ENCODE data around the gene F7. TPM values are rescaled to one million over a fixed set of nuclear protein-coding genes. Genes with fewer than 3 reads are reported as not detected.

Gene F7
- total and polyA plus RNA-seq, 2 of the 4 experiments (the other 2 are of a cell fraction): under 0.01 to 0.07 TPM

GRCh38 chr13:113117911-113118260 lies 12.3 kb downstream of the F7 start:
- Histone ChIP-seq H3K56ac (ENCODE audit: extremely low read depth, insufficient read depth, low read length) (no peak overlapping the region), H3K4me2 (ENCODE audit: low read depth, low read length) (no peak overlapping the region), H2AK5ac (ENCODE audit: low read depth, low read length) (no peak overlapping the region), H4K20me1 (ENCODE audit: insufficient read depth, low read length) (no peaks in the 10 kb centered on the region), H3K9me3 (ENCODE audit: control insufficient read depth, insufficient read depth, low read length) (no peaks in the 10 kb centered on the region; the same call in 1 of the 2 replicates), H2BK15ac (ENCODE audit: low read depth, low read length) (no peak overlapping the region), H2AK9ac (replicated peaks; ENCODE audit: low read depth, low read length, poor library complexity) (no peak overlapping the region), H3K4ac (ENCODE audit: low read depth, low read length) (no peak overlapping the region), H3K4me1 (ENCODE audit: control insufficient read depth, insufficient read depth, low read length) (peaks cover 3% of the 10 kb centered on the region; the same call in 1 of the 2 replicates), H3K14ac (replicated peaks; ENCODE audit: low read depth, low read length) (no peak overlapping the region), H3K23ac (ENCODE audit: low read depth, low read length) (no peak overlapping the region), H4K5ac (ENCODE audit: low read depth, low read length) (no peak overlapping the region), H3K27ac (ENCODE audit: insufficient read depth, low read length) (no peak overlapping the region), H4K8ac (ENCODE audit: low read depth in 2 of 2, low read length in 2 of 2) (no peak overlapping the region), H3K9me1 (ENCODE audit: insufficient read depth, low read length) (peaks cover 6% of the 10 kb centered on the region; the same call in 1 of the 2 replicates), H2BK120ac (ENCODE audit: low read depth, low read length) (no peak overlapping the region), H3K27me3 (ENCODE audit: control insufficient read depth, insufficient read depth, low read length) (peaks cover 8% of the 10 kb centered on the region), H3K9ac (ENCODE audit: low read depth, low read length) (no peak overlapping the region), H3K79me1 (ENCODE audit: low read depth in 1 of 2, low read length in 2 of 2) (no peaks in the 10 kb centered on the region), H2BK5ac (ENCODE audit: low read depth, low read length, poor library complexity, severe bottlenecking) (no peak overlapping the region), H3K36me3 (ENCODE audit: control insufficient read depth, insufficient read depth, low read length) (no peaks in the 10 kb centered on the region), H4K91ac (ENCODE audit: insufficient read depth, low read depth, low read length) (no peak overlapping the region), H3K4me3 (ENCODE audit: insufficient read depth, low read depth, low read length) (no peak overlapping the region), H2AFZ (replicated peaks; ENCODE audit: low read length, poor library complexity) (no peak overlapping the region), H3K18ac (ENCODE audit: low read depth, low read length) (no peak overlapping the region), H2BK20ac (ENCODE audit: low read depth, low read length) (no peak overlapping the region)
- 83% methylated on average over 2 of the region's 9 CpGs; no CpG with 5 or more reads in 1 of the 2 experiments for WGBS, 2 experiments (ENCODE audit: extremely low coverage in 2 of 2, insufficient read length in 1 of 2)
- intact Hi-C loops (cut with micrococcal nuclease) (no loop called here), in situ Hi-C loops (cut with MboI; ENCODE audit: low sequenced_read_pairs) (no loop called here), dilution Hi-C loops (cut with HindIII; ENCODE audit: low sequenced_read_pairs, unreplicated experiment) (no loop called here)
- DNase-seq: no peak
- no peak for ATAC-seq (ENCODE audit: low read depth)
- POLR2A ChIA-PET (ENCODE audit: unreplicated experiment): no interaction called here
- BruUV-seq (replicated peaks): no TSS peak
- CTCF ChIA-PET: no interaction called here
- TF ChIP-seq MAZ (IDR thresholded peaks at IDR 0.05; ENCODE audit: borderline replicate concordance, low read depth, low read length): no peak
- no peak for TF ChIP-seq RAD21 (IDR thresholded peaks at IDR 0.05; ENCODE audit: low read length)
- no peak for TF ChIP-seq RFX5 (IDR thresholded peaks at IDR 0.05; ENCODE audit: low read depth, low read length)
- TF ChIP-seq CTCF (conservative IDR thresholded peaks at IDR 0.05; ENCODE audit: low read depth, low read length): no peak
